ENCODE measurements around the gene ZP3.
A peak's percentile ranks its signal among the peaks of the same experiment; 100 is the strongest.
"Not testable (repeated sequence)": the region's sequence is repeated elsewhere in the genome, so short reads cannot be mapped to it uniquely, and the experiment has no call there.

Gene ZP3

GRCh38 chr7:76427635-76428034 lies 2.9 kb downstream of the ZP3 start:
- H3K27me3 ChIP-seq: peaks cover 3% of the 10 kb centered on the region; the same call in 1 of the 2 replicates
- H3K4me1 ChIP-seq: no peaks in the 10 kb centered on the region
- H3K36me3 ChIP-seq: no peaks in the 10 kb centered on the region
- no peak for DNase-seq
- TF ChIP-seq CTCF (IDR thresholded peaks at IDR 0.05; ENCODE audit: low read depth, low read length): no peak
- no peaks in the 10 kb centered on the region for H3K9me3 ChIP-seq
- no peak overlapping the region for H3K4me3 ChIP-seq (ENCODE audit: low read depth, low read length)

- no peak for DNase-seq
- H3K4me1 ChIP-seq: no peaks in the 10 kb centered on the region
- no peak for TF ChIP-seq CTCF (IDR thresholded peaks at IDR 0.05; ENCODE audit: low read depth, low read length)
- H3K36me3 ChIP-seq: no peaks in the 10 kb centered on the region
- H3K9me3 ChIP-seq: no peaks in the 10 kb centered on the region
- no peak overlapping the region for H3K4me3 ChIP-seq (ENCODE audit: low read depth, low read length)
- H3K27me3 ChIP-seq: peaks cover 2% of the 10 kb centered on the region; the same call in 1 of the 2 replicates
Measured at GRCh38 chr7:76428149-76428823, 3.5 kb downstream of the ZP3 start.

GRCh38 chr7:76428868-76429805 lies 4.4 kb downstream of the ZP3 start:
- no peaks in the 10 kb centered on the region for H3K4me1 ChIP-seq
- no peak overlapping the region for H3K4me3 ChIP-seq (ENCODE audit: low read depth, low read length)
- no peak for TF ChIP-seq CTCF (IDR thresholded peaks at IDR 0.05; ENCODE audit: low read depth, low read length)
- H3K9me3 ChIP-seq: no peaks in the 10 kb centered on the region
- H3K27me3 ChIP-seq: no peaks in the 10 kb centered on the region
- DNase-seq: no peak
- no peaks in the 10 kb centered on the region for H3K36me3 ChIP-seq

GRCh38 chr7:76430211-76430610 lies 5.5 kb downstream of the ZP3 start:
- Histone ChIP-seq H3K36me3 (no peaks in the 10 kb centered on the region), H3K4me1 (no peaks in the 10 kb centered on the region), H3K4me3 (ENCODE audit: low read depth, low read length) (no peak overlapping the region), H3K9me3 (no peaks in the 10 kb centered on the region), H3K27me3 (no peaks in the 10 kb centered on the region)
- DNase-seq: no peak
- no peak for TF ChIP-seq CTCF (IDR thresholded peaks at IDR 0.05; ENCODE audit: low read depth, low read length)

GRCh38 chr7:76430836-76431235 lies 6.1 kb downstream of the ZP3 start:
- no peak for DNase-seq
- Histone ChIP-seq H3K36me3 (no peaks in the 10 kb centered on the region), H3K27me3 (no peaks in the 10 kb centered on the region), H3K4me3 (ENCODE audit: low read depth, low read length) (no peak overlapping the region), H3K9me3 (no peaks in the 10 kb centered on the region), H3K4me1 (no peaks in the 10 kb centered on the region)
- no peak for TF ChIP-seq CTCF (IDR thresholded peaks at IDR 0.05; ENCODE audit: low read depth, low read length)

GRCh38 chr7:76437873-76438272 lies 13.1 kb downstream of the ZP3 start:
- not testable (repeated sequence) for H3K9me3 ChIP-seq; H3K4me1 ChIP-seq; H3K27me3 ChIP-seq; H3K36me3 ChIP-seq; H3K4me3 ChIP-seq (ENCODE audit: low read depth, low read length)
- peak; percentile 75 for DNase-seq
- TF ChIP-seq CTCF (IDR thresholded peaks at IDR 0.05; ENCODE audit: low read depth, low read length): peak; percentile 55

- H3K27me3 ChIP-seq; H3K4me1 ChIP-seq; H3K36me3 ChIP-seq; H3K4me3 ChIP-seq (ENCODE audit: low read depth, low read length); H3K9me3 ChIP-seq; DNase-seq: not testable (repeated sequence)
Measured at GRCh38 chr7:76439120-76439888, 14.6 kb downstream of the ZP3 start.

GRCh38 chr7:76440404-76440803 lies 15.7 kb downstream of the ZP3 start:
- not testable (repeated sequence) for H3K27me3 ChIP-seq, DNase-seq

More at GRCh38 chr7:76440404-76440803, 15.7 kb downstream of the ZP3 start:
- not testable (repeated sequence) for H3K9me3 ChIP-seq; H3K4me1 ChIP-seq; H3K36me3 ChIP-seq; H3K4me3 ChIP-seq (ENCODE audit: low read depth, low read length)
